HepG2 (cell line): ENCODE results near the gene CD68. TPM values are rescaled to one million over a fixed set of nuclear protein-coding genes. Genes with fewer than 3 reads are reported as not detected.
A peak's percentile ranks its signal among the peaks of the same experiment; 100 is the strongest.

Source experiments
- ARID2 ChIP-seq: sonication (generic); formaldehyde crosslinking; IDR thresholded peaks from 2 replicates; pipeline ENCODE4 v1.8.1; 2022; ENCODE audit warnings: mild to moderate bottlenecking, missing genetic modification reagents, borderline replicate concordance
- DNMT1 ChIP-seq: sonication (generic); formaldehyde crosslinking; IDR thresholded peaks from 2 replicates; pipeline ENCODE4 v1.5.1; 2020; ENCODE audit warnings: mild to moderate bottlenecking, missing genetic modification reagents
- GLMP ChIP-seq: sonication (generic); formaldehyde crosslinking; IDR thresholded peaks from 2 replicates; pipeline ENCODE4 v1.9.0; 2021; ENCODE audit warnings: missing genetic modification reagents, mild to moderate bottlenecking, borderline replicate concordance
- KDM4B ChIP-seq: sonication (generic); formaldehyde crosslinking; IDR thresholded peaks from 2 replicates; pipeline ENCODE4 v1.4.0; 2020; ENCODE audit warnings: missing genetic modification reagents
- MAF1 ChIP-seq: sonication (generic); formaldehyde crosslinking; IDR thresholded peaks from 2 replicates; pipeline ENCODE4 v1.5.0; 2020; ENCODE audit warnings: missing genetic modification reagents, borderline replicate concordance
- NPAS2 ChIP-seq: sonication (generic); formaldehyde crosslinking; IDR thresholded peaks from 2 replicates; pipeline ENCODE4 v1.8.0; 2022; ENCODE audit warnings: mild to moderate bottlenecking, missing genetic modification reagents, borderline replicate concordance
- RARA ChIP-seq: IDR thresholded peaks from 2 replicates; pipeline ENCODE4 v1.6.1; 2016; ENCODE audit warnings: missing genetic modification reagents, missing compliant biosample characterization
- TAF1 ChIP-seq: sonication (generic); formaldehyde crosslinking; IDR thresholded peaks from 2 replicates; pipeline ENCODE4 v1.4.0; 2020; ENCODE audit warnings: missing genetic modification reagents
- TSC22D2 ChIP-seq: sonication (generic); formaldehyde crosslinking; IDR thresholded peaks from 2 replicates; pipeline ENCODE4 v1.5.1; 2020; ENCODE audit warnings: missing genetic modification reagents, mild to moderate bottlenecking, borderline replicate concordance
- ZKSCAN1 ChIP-seq: fragments of 150-350 bp; IDR thresholded peaks from 2 replicates; pipeline ENCODE4 v1.6.1; 2014; ENCODE audit warnings: low read length
- ZMYM3 ChIP-seq: sonication (generic); formaldehyde crosslinking; IDR thresholded peaks from 2 replicates; pipeline ENCODE4 v1.5.1; 2020; ENCODE audit warnings: mild to moderate bottlenecking, missing genetic modification reagents
- ZNF207 ChIP-seq: fragments of 450-650 bp; IDR thresholded peaks from 2 replicates; pipeline ENCODE4 v1.6.1; 2016; ENCODE audit warnings: antibody characterized with exemption, borderline replicate concordance
- ZNF235 ChIP-seq: sonication (generic); formaldehyde crosslinking; IDR thresholded peaks from 2 replicates; pipeline ENCODE4 v1.8.1; 2023; ENCODE audit warnings: mild to moderate bottlenecking, missing genetic modification reagents, borderline replicate concordance
- ZNF329 ChIP-seq: sonication (generic); formaldehyde crosslinking; IDR thresholded peaks from 2 replicates; pipeline ENCODE4 v1.9.0; 2021; ENCODE audit warnings: low read depth, mild to moderate bottlenecking, missing genetic modification reagents
- ZNF382 ChIP-seq: sonication (generic); formaldehyde crosslinking; IDR thresholded peaks from 2 replicates; pipeline ENCODE4 v1.5.0; 2020; ENCODE audit warnings: missing genetic modification reagents, mild to moderate bottlenecking, borderline replicate concordance
- ZNF556 ChIP-seq: sonication (generic); formaldehyde crosslinking; IDR thresholded peaks from 2 replicates; pipeline ENCODE4 v1.4.0; 2020; ENCODE audit warnings: mild to moderate bottlenecking, missing genetic modification reagents, borderline replicate concordance
- ZNF629 ChIP-seq: sonication (generic); formaldehyde crosslinking; conservative IDR thresholded peaks from 2 replicates; pipeline ENCODE4 v1.5.0; 2020; ENCODE audit warnings: missing genetic modification reagents
- ZNF709 ChIP-seq: sonication (generic); formaldehyde crosslinking; IDR thresholded peaks from 2 replicates; pipeline ENCODE4 v1.5.0; 2020; ENCODE audit warnings: mild to moderate bottlenecking, missing genetic modification reagents
- ZNF740 ChIP-seq: sonication (generic); formaldehyde crosslinking; IDR thresholded peaks from 2 replicates; pipeline ENCODE4 v1.4.0; 2020; ENCODE audit warnings: missing genetic modification reagents
- ZNF777 ChIP-seq: sonication (generic); formaldehyde crosslinking; IDR thresholded peaks from 2 replicates; pipeline ENCODE4 v1.4.0; 2020; ENCODE audit warnings: missing genetic modification reagents
- ZSCAN31 ChIP-seq: sonication (generic); formaldehyde crosslinking; IDR thresholded peaks from 2 replicates; pipeline ENCODE4 v1.5.0; 2020; ENCODE audit warnings: low read depth, mild to moderate bottlenecking, missing genetic modification reagents
- polyA plus RNA-seq, 8 experiments: library from polyadenylated mRNA; depleted of rRNA in 3 of 8; stranded (reverse) in 7 of 8; unstranded in 1 of 8; fragments of >200 nt; fragmentation: Illumina TruSeq in 4 of 8; extraction: Trizol in 4 of 8; gene quantifications; 2 replicates each; pipeline versions ENCODE4 v1.2.1 to v1.2.3, GENCODE V29; 2011 to 2016; ENCODE audit warnings: low read depth in 4 of 8, missing spikeins in 1 of 8, mixed read lengths in 1 of 8; ENCODE audit not compliant: insufficient read depth in 1 of 8
- total RNA-seq, 5 experiments: library from RNA; depleted of rRNA; stranded (reverse); fragments of >200 nt; fragmentation: Illumina TruSeq; extraction: Trizol; gene quantifications; 2 replicates each; pipeline ENCODE4 v1.2.3, GENCODE V29; 2016; ENCODE audit warnings: low read depth in 1 of 5
- TF ChIP-seq, protein P1 (sequence below): sonication (generic); formaldehyde crosslinking; IDR thresholded peaks from 2 replicates; pipeline ENCODE4 v1.4.0; 2020; ENCODE audit warnings: mild to moderate bottlenecking, missing genetic modification reagents
- TF ChIP-seq, protein P2 (sequence below): sonication (generic); formaldehyde crosslinking; IDR thresholded peaks from 2 replicates; pipeline ENCODE4 v1.4.0; 2020; ENCODE audit warnings: mild to moderate bottlenecking, missing genetic modification reagents
- TF ChIP-seq, protein P3 (sequence below): sonication (generic); formaldehyde crosslinking; IDR thresholded peaks from 2 replicates; pipeline ENCODE4 v1.5.0; 2020; ENCODE audit warnings: mild to moderate bottlenecking, missing genetic modification reagents
- TF ChIP-seq, protein P4 (sequence below): sonication (generic); formaldehyde crosslinking; IDR thresholded peaks from 2 replicates; pipeline ENCODE4 v1.8.0; 2022; ENCODE audit warnings: mild to moderate bottlenecking, missing genetic modification reagents, borderline replicate concordance

CD68 gene
- total and polyA plus RNA-seq, 2 of the 13 experiments (the other 11 are each of a cell fraction or from before 2014, with no cell fraction given), result 10.3 to 104 TPM

DNA sequence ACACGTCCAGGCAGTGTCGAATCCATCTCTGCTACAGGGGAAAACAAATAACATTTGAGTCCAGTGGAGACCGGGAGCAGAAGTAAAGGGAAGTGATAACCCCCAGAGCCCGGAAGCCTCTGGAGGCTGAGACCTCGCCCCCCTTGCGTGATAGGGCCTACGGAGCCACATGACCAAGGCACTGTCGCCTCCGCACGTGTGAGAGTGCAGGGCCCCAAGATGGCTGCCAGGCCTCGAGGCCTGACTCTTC lies 7.2 kb upstream of the CD68 start (continued):
- TF ChIP-seq, protein P1, sequence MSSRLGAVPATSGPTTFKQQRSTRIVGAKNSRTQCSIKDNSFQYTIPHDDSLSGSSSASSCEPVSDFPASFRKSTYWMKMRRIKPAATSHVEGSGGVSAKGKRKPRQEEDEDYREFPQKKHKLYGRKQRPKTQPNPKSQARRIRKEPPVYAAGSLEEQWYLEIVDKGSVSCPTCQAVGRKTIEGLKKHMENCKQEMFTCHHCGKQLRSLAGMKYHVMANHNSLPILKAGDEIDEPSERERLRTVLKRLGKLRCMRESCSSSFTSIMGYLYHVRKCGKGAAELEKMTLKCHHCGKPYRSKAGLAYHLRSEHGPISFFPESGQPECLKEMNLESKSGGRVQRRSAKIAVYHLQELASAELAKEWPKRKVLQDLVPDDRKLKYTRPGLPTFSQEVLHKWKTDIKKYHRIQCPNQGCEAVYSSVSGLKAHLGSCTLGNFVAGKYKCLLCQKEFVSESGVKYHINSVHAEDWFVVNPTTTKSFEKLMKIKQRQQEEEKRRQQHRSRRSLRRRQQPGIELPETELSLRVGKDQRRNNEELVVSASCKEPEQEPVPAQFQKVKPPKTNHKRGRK, result no peak
- TF ChIP-seq DNMT1 (CRISPR knock-in tag) (no peak), ZNF382 (CRISPR knock-in tag) (no peak), ZNF556 (no peak), NPAS2 (CRISPR knock-in tag) (no peak), ZNF329 (no peak; the same call in 1 of the 2 replicates), ZNF235 (CRISPR knock-in tag) (no peak), TAF1 (CRISPR knock-in tag) (no peak), ZMYM3 (CRISPR knock-in tag) (no peak), ZSCAN31 (CRISPR knock-in tag) (no peak), ZKSCAN1 (no peak), ZNF740 (CRISPR knock-in tag) (no peak), ZNF777 (CRISPR knock-in tag) (0 out of 2 replicates have a peak, but pooled peaks have one; percentile 17), TSC22D2 (CRISPR knock-in tag) (no peak; the same call in 1 of the 2 replicates), RARA (CRISPR knock-in tag) (peak; percentile 26; the same call in 1 of the 2 replicates), KDM4B (CRISPR knock-in tag) (no peak), ARID2 (no peak), MAF1 (CRISPR knock-in tag) (0 out of 2 replicates have a peak, but pooled peaks have one; percentile 26), ZNF207 (no peak), ZNF629 (CRISPR knock-in tag) (no peak), GLMP (CRISPR knock-in tag) (no peak), ZNF709 (CRISPR knock-in tag) (no peak)
- TF ChIP-seq, protein P2, sequence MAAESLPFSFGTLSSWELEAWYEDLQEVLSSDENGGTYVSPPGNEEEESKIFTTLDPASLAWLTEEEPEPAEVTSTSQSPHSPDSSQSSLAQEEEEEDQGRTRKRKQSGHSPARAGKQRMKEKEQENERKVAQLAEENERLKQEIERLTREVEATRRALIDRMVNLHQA, result no peak
- TF ChIP-seq, protein P3, sequence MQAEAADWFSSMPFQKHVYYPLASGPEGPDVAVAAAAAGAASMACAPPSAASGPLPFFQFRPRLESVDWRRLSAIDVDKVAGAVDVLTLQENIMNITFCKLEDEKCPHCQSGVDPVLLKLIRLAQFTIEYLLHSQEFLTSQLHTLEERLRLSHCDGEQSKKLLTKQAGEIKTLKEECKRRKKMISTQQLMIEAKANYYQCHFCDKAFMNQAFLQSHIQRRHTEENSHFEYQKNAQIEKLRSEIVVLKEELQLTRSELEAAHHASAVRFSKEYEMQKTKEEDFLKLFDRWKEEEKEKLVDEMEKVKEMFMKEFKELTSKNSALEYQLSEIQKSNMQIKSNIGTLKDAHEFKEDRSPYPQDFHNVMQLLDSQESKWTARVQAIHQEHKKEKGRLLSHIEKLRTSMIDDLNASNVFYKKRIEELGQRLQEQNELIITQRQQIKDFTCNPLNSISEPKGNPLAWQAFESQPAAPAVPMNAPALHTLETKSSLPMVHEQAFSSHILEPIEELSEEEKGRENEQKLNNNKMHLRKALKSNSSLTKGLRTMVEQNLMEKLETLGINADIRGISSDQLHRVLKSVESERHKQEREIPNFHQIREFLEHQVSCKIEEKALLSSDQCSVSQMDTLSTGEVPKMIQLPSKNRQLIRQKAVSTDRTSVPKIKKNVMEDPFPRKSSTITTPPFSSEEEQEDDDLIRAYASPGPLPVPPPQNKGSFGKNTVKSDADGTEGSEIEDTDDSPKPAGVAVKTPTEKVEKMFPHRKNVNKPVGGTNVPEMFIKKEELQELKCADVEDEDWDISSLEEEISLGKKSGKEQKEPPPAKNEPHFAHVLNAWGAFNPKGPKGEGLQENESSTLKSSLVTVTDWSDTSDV (CRISPR knock-in tag), result no peak; the same call in 1 of the 2 replicates
- TF ChIP-seq, protein P4, sequence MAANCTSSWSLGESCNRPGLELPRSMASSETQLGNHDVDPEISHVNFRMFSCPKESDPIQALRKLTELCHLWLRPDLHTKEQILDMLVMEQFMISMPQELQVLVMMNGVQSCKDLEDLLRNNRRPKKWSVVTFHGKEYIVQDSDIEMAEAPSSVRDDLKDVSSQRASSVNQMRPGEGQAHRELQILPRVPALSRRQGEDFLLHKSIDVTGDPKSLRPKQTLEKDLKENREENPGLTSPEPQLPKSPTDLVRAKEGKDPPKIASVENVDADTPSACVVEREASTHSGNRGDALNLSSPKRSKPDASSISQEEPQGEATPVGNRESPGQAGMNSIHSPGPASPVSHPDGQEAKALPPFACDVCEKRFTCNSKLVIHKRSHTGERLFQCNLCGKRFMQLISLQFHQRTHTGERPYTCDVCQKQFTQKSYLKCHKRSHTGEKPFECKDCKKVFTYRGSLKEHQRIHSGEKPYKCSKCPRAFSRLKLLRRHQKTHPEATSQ (CRISPR knock-in tag), result no peak; the same call in 1 of the 2 replicates
